ENCODE measurements around the gene ZDHHC3. TPM values are rescaled to one million over a fixed set of nuclear protein-coding genes. Genes with fewer than 3 reads are reported as not detected.

The ZDHHC3 gene
- total RNA-seq, 6 donors from 2014 or later = 98.0 to 179 (median 115) TPM

- Histone ChIP-seq H3K36me3 (no peaks in the 10 kb centered on the region), H3K9me3 (no peaks in the 10 kb centered on the region), H3K4me3 (no peak overlapping the region), H3K27me3 (no peaks in the 10 kb centered on the region), H3K27ac (no peak overlapping the region), H3K4me1 (peaks cover 19 to 52% (median 40%) of the 10 kb centered on the region in 4 donors)
- WGBS, 2 donors = 56 to 64% methylated on average over 3 of the region's 3 CpGs
- TF ChIP-seq POLR2AphosphoS5 (IDR thresholded peaks at IDR 0.05) = no peak
- TF ChIP-seq EP300 (IDR thresholded peaks at IDR 0.05) = no peak
- TF ChIP-seq POLR2A (IDR thresholded peaks at IDR 0.05) = no peak
- TF ChIP-seq, protein P1, sequence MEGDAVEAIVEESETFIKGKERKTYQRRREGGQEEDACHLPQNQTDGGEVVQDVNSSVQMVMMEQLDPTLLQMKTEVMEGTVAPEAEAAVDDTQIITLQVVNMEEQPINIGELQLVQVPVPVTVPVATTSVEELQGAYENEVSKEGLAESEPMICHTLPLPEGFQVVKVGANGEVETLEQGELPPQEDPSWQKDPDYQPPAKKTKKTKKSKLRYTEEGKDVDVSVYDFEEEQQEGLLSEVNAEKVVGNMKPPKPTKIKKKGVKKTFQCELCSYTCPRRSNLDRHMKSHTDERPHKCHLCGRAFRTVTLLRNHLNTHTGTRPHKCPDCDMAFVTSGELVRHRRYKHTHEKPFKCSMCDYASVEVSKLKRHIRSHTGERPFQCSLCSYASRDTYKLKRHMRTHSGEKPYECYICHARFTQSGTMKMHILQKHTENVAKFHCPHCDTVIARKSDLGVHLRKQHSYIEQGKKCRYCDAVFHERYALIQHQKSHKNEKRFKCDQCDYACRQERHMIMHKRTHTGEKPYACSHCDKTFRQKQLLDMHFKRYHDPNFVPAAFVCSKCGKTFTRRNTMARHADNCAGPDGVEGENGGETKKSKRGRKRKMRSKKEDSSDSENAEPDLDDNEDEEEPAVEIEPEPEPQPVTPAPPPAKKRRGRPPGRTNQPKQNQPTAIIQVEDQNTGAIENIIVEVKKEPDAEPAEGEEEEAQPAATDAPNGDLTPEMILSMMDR (IDR thresholded peaks at IDR 0.05) = no peak
- ATAC-seq (ENCODE audit: low FRiP score in 2 of 2) (no peak), DNase-seq (no peak)
Measured at GRCh38 chr3:44970926-44971490, 5.0 kb downstream of the ZDHHC3 start.

DNA sequence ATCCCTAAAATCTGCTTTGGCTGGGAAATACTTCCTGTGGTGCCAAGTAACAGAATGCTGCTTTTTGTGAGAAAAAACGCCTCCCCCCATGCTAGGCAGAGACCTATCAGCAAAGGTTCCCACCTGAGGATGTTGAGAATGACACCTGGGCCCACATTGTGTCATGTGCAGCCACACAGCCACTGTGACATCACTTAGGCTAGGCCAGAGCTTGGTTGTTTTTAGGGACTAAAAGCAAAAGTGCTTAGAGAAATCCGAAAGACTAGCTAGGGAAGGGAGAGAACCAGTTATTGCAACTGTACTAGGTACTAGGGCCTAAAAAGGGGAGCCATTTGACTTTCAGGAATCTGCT, 6.2 kb downstream of the ZDHHC3 start:
- TF ChIP-seq EP300 (IDR thresholded peaks at IDR 0.05) (no peak), POLR2AphosphoS5 (IDR thresholded peaks at IDR 0.05) (no peak), POLR2A (IDR thresholded peaks at IDR 0.05) (no peak)
- TF ChIP-seq, protein P1 (IDR thresholded peaks at IDR 0.05) = no peak
- H3K27ac ChIP-seq = peak overlapping the region in 2 of 4 donors; percentile 37 to 53
- no peaks in the 10 kb centered on the region for H3K36me3 ChIP-seq
- ATAC-seq (ENCODE audit: low FRiP score in 2 of 2) (no peak), DNase-seq (no peak)
- peaks cover 14 to 56% (median 41%) of the 10 kb centered on the region in 4 donors for H3K4me1 ChIP-seq
- WGBS, 2 donors = 91 to 97% methylated on average over 2 of the region's 2 CpGs
- H3K27me3 ChIP-seq = no peaks in the 10 kb centered on the region
- no peak overlapping the region for H3K4me3 ChIP-seq
- no peaks in the 10 kb centered on the region for H3K9me3 ChIP-seq

- TF ChIP-seq EP300 (IDR thresholded peaks at IDR 0.05) (no peak), POLR2A (IDR thresholded peaks at IDR 0.05) (no peak), POLR2AphosphoS5 (IDR thresholded peaks at IDR 0.05) (no peak)
- TF ChIP-seq, protein P1 (IDR thresholded peaks at IDR 0.05) = no peak
- H3K9me3 ChIP-seq = no peaks in the 10 kb centered on the region
- no peaks in the 10 kb centered on the region for H3K27me3 ChIP-seq
- DNase-seq (no peak), ATAC-seq (ENCODE audit: low FRiP score in 2 of 2) (peak; percentile 34 to 41)
- peaks cover 8 to 56% (median 38%) of the 10 kb centered on the region in 4 donors for H3K4me1 ChIP-seq
- no peaks in the 10 kb centered on the region for H3K36me3 ChIP-seq
- no peak overlapping the region for H3K4me3 ChIP-seq
- WGBS, 2 donors = 72 to 81% methylated on average over 3 to 5 of the region's 5 CpGs
- peak overlapping the region in 2 of 4 donors; percentile 37 to 53 for H3K27ac ChIP-seq
Measured at GRCh38 chr3:44969154-44969827, 6.7 kb downstream of the ZDHHC3 start.

DNA sequence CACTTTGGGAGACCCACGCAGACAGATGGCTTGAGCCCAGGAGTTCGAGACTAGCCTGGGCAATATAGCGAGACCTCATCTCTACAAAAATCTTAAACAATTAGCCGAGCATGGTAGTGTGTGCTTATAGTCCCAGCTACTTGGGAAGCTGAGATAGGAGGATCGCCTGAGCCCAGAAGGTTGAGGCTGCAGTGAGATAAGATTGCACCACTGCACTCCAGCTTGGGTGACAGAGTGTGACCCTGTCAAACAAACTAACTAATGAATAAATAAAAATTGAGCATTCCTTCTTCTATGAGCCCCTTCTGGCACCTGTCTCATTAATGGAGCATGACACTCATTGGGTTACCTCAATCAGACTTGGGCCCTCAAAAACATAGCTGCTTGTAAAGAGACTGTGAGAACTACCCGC, 7.5 kb downstream of the ZDHHC3 start:
- Histone ChIP-seq H3K4me1 (peaks cover 7 to 61% (median 43%) of the 10 kb centered on the region in 4 donors), H3K36me3 (no peaks in the 10 kb centered on the region), H3K27ac (peak overlapping the region in 1 of 4 donors; percentile 53), H3K9me3 (no peaks in the 10 kb centered on the region), H3K4me3 (no peak overlapping the region), H3K27me3 (no peaks in the 10 kb centered on the region)
- DNase-seq = no peak
- TF ChIP-seq POLR2AphosphoS5 (IDR thresholded peaks at IDR 0.05) (no peak), POLR2A (IDR thresholded peaks at IDR 0.05) (no peak), EP300 (IDR thresholded peaks at IDR 0.05) (no peak)
- ATAC-seq (ENCODE audit: low FRiP score in 2 of 2) = no peak
- 90 to 93% methylated on average over 6 of the region's 6 CpGs for WGBS, 2 donors

DNA sequence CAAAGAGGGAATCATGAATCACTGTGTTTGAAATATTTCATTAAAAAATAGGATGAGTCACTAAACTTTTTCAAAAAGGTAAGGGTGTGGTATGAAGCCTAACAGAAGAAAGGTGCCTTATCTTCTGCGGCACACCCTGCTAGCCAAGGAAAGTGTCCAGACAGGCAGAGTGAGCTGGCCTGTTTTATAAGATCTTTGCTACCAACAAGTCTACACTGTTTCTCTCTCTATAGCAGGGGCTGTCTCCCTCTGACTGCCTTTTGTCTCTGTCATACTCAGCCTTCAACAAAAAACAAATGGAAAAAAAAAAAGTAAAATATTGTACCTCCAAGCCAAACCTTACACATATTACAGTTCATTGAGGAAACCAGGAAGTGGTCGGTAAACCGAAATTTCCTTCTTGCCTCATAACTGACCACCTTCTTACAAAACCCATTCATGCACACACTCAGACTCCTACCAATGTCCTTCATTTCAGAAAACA, 9.1 kb downstream of the ZDHHC3 start:
- no peaks in the 10 kb centered on the region for H3K36me3 ChIP-seq
- H3K4me1 ChIP-seq = peaks cover 21 to 77% (median 54%) of the 10 kb centered on the region in 4 donors
- no peak overlapping the region for H3K4me3 ChIP-seq
- WGBS, 2 donors = 30 to 49% methylated on average over 3 of the region's 3 CpGs
- DNase-seq = no peak
- H3K27me3 ChIP-seq = no peaks in the 10 kb centered on the region
- ATAC-seq (ENCODE audit: low FRiP score in 2 of 2) = peak in 1 of 2 donors; percentile 5
- no peaks in the 10 kb centered on the region for H3K9me3 ChIP-seq
- TF ChIP-seq EP300 (IDR thresholded peaks at IDR 0.05) = no peak
- TF ChIP-seq POLR2A (IDR thresholded peaks at IDR 0.05) = no peak
- peak overlapping the region in 1 of 4 donors; percentile 65 for H3K27ac ChIP-seq
